ENCODE measurements around the gene TPBG. TPM values are rescaled to one million over a fixed set of nuclear protein-coding genes. Genes with fewer than 3 reads are reported as not detected.
A peak's percentile ranks its signal among the peaks of the same experiment; 100 is the strongest.

The TPBG gene
- total RNA-seq, 1 experiment from 2014 or later = 67.1 TPM

DNA sequence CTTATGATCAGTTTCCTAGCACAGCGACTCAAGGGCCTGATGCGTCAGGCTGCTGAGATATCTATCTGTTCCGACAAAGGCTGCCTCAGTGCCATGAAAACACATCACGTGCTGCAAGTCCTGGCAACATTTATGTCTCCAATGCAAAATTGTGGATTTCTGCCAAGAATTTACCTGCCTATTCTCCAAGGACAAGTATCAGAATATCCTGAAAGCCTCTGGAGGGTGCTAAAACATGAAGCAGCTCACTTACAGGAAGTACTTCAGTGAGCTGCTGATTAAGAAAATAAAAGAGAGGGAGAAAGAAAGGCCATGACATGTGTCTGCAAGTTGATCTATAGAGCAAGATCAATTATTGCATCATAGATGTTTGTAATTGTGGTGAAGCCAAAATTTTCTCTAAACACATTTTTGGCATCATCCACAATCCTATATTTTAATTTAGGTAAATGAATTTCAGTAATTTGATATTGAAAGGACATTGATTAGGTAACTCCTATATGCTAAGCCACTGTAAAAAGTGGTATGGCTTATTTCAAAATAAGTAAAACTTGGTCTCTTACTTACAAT, 25.8 kb upstream of the TPBG start:
- Histone ChIP-seq H3K9me3 (ENCODE audit: low read depth, low read length, poor library complexity, severe bottlenecking) (peaks cover 4% of the 10 kb centered on the region), H3K4me1 (ENCODE audit: insufficient read depth, low read length, poor library complexity, severe bottlenecking) (peaks cover 4% of the 10 kb centered on the region), H3K4me3 (ENCODE audit: low read depth, low read length, poor library complexity, severe bottlenecking) (no peak overlapping the region), H3K27me3 (replicated peaks; ENCODE audit: insufficient read depth, low read depth, low read length, poor library complexity) (no peaks in the 10 kb centered on the region), H3K36me3 (ENCODE audit: insufficient read depth, low read length, poor library complexity, severe bottlenecking) (no peaks in the 10 kb centered on the region), H3K27ac (ENCODE audit: low read depth, low read length, poor library complexity, severe bottlenecking) (no peak overlapping the region)
- POLR2A ChIA-PET (ENCODE audit: low non-redundant PET) = no interaction called here
- no TSS peak for BruUV-seq (replicated peaks)
- TF ChIP-seq EZH2 (IDR thresholded peaks at IDR 0.05; ENCODE audit: borderline replicate concordance, low read depth, low read length, poor library complexity, severe bottlenecking) = no peak
- TF ChIP-seq, protein P1, sequence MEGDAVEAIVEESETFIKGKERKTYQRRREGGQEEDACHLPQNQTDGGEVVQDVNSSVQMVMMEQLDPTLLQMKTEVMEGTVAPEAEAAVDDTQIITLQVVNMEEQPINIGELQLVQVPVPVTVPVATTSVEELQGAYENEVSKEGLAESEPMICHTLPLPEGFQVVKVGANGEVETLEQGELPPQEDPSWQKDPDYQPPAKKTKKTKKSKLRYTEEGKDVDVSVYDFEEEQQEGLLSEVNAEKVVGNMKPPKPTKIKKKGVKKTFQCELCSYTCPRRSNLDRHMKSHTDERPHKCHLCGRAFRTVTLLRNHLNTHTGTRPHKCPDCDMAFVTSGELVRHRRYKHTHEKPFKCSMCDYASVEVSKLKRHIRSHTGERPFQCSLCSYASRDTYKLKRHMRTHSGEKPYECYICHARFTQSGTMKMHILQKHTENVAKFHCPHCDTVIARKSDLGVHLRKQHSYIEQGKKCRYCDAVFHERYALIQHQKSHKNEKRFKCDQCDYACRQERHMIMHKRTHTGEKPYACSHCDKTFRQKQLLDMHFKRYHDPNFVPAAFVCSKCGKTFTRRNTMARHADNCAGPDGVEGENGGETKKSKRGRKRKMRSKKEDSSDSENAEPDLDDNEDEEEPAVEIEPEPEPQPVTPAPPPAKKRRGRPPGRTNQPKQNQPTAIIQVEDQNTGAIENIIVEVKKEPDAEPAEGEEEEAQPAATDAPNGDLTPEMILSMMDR (conservative IDR thresholded peaks at IDR 0.05; ENCODE audit: low read depth, low read length) = no peak
- no peak for DNase-seq (ENCODE audit: low spot score)
- intact Hi-C loops (cut with micrococcal nuclease; ENCODE audit: unreplicated experiment) = no loop called here
- CTCF ChIA-PET = no interaction called here

DNA sequence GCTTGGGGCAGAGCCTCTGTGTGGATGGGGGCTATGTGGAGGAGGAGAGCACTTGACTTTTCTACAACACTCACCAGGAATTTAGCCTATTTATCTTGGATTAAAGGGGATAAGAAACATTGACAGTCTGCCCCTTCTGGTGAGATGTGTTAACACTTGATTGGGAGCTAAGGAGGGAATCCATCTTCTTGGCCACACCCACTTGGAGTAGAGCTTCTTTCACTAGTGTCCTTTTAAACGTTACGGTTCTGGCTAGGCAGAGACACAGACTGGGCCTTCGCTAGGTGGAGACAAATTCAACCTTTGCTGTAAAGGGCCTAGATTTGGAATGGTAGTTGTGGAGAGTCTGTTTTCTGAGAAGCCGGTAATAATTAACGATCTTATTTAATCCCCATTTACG, 15.5 kb upstream of the TPBG start:
- DNase-seq (ENCODE audit: low spot score) = peak; percentile 60
- Histone ChIP-seq H3K27me3 (replicated peaks; ENCODE audit: insufficient read depth, low read depth, low read length, poor library complexity) (no peaks in the 10 kb centered on the region), H3K4me1 (ENCODE audit: insufficient read depth, low read length, poor library complexity, severe bottlenecking) (no peaks in the 10 kb centered on the region), H3K36me3 (ENCODE audit: insufficient read depth, low read length, poor library complexity, severe bottlenecking) (no peaks in the 10 kb centered on the region), H3K27ac (ENCODE audit: low read depth, low read length, poor library complexity, severe bottlenecking) (no peak overlapping the region), H3K9me3 (ENCODE audit: low read depth, low read length, poor library complexity, severe bottlenecking) (peaks cover 11% of the 10 kb centered on the region), H3K4me3 (ENCODE audit: low read depth, low read length, poor library complexity, severe bottlenecking) (no peak overlapping the region)
- BruUV-seq (replicated peaks) = no TSS peak
- ChIA-PET CTCF (interaction anchor here (0.6 kb wide), 1 partner anchor 719 kb away, joined by 3 read pairs; the partner anchor contains the start of gene DOP1A), POLR2A (ENCODE audit: low non-redundant PET) (no interaction called here)
- TF ChIP-seq, protein P1 (conservative IDR thresholded peaks at IDR 0.05; ENCODE audit: low read depth, low read length) = 0 out of 2 replicates have a peak, but pooled peaks have one; percentile 19
- TF ChIP-seq EZH2 (IDR thresholded peaks at IDR 0.05; ENCODE audit: borderline replicate concordance, low read depth, low read length, poor library complexity, severe bottlenecking) = no peak
- intact Hi-C loops (cut with micrococcal nuclease; ENCODE audit: unreplicated experiment) = no loop called here

- ChIA-PET CTCF (no interaction called here), POLR2A (ENCODE audit: low non-redundant PET) (no interaction called here)
- BruUV-seq (replicated peaks) = no TSS peak
- TF ChIP-seq EZH2 (IDR thresholded peaks at IDR 0.05; ENCODE audit: borderline replicate concordance, low read depth, low read length, poor library complexity, severe bottlenecking) = no peak
- TF ChIP-seq, protein P1 (conservative IDR thresholded peaks at IDR 0.05; ENCODE audit: low read depth, low read length) = no peak
- Histone ChIP-seq H3K27me3 (replicated peaks; ENCODE audit: insufficient read depth, low read depth, low read length, poor library complexity) (no peaks in the 10 kb centered on the region), H3K9me3 (ENCODE audit: low read depth, low read length, poor library complexity, severe bottlenecking) (no peaks in the 10 kb centered on the region), H3K4me3 (ENCODE audit: low read depth, low read length, poor library complexity, severe bottlenecking) (no peak overlapping the region), H3K27ac (ENCODE audit: low read depth, low read length, poor library complexity, severe bottlenecking) (no peak overlapping the region), H3K36me3 (ENCODE audit: insufficient read depth, low read length, poor library complexity, severe bottlenecking) (no peaks in the 10 kb centered on the region), H3K4me1 (ENCODE audit: insufficient read depth, low read length, poor library complexity, severe bottlenecking) (no peaks in the 10 kb centered on the region)
- intact Hi-C loops (cut with micrococcal nuclease; ENCODE audit: unreplicated experiment) = no loop called here
- DNase-seq (ENCODE audit: low spot score) = no peak
Measured at GRCh38 chr6:82353848-82354247, 9.8 kb upstream of the TPBG start.
